Natural killer cell (primary cell): ENCODE measurements around the gene ARHGAP26. TPM values are rescaled to one million over a fixed set of nuclear protein-coding genes. Genes with fewer than 3 reads are reported as not detected.
"Not testable (repeated sequence)": the region's sequence is repeated elsewhere in the genome, so short reads cannot be mapped to it uniquely, and the experiment has no call there.

Experiments
- ATAC-seq, 3 donors: fragments of 150-1000 bp in 2 of 3; fragments of 200-7000 bp in 1 of 3; cut with Tn5 transposase; 1 replicate in 1 of 3; 2 replicates in 2 of 3; pipeline ENCODE4 v1.10.0; 2021; ENCODE audit warnings: mild to moderate bottlenecking in 2 of 3, moderate library complexity in 2 of 3
- DNase-seq, 2 donors: peaks; one replicate each; pipeline versions ENCODE4 v3.0.0 to v3.0.0-alpha.2; 2013 to 2021; ENCODE audit warnings: mixed read lengths in 1 of 2
- H3K27ac ChIP-seq: one replicate; pipeline ENCODE4 v1.5.1; 2013; ENCODE audit warnings: mild to moderate bottlenecking, low read length
- H3K27me3 ChIP-seq: one replicate; pipeline ENCODE4 v1.6.1; 2013; ENCODE audit warnings: low read length; ENCODE audit not compliant: control insufficient read depth, insufficient read depth
- H3K36me3 ChIP-seq: one replicate; pipeline ENCODE4 v1.6.1; 2013; ENCODE audit warnings: low read length; ENCODE audit not compliant: control insufficient read depth, insufficient read depth
- H3K4me1 ChIP-seq: one replicate; pipeline ENCODE4 v1.6.1; 2013; ENCODE audit warnings: low read length; ENCODE audit not compliant: control insufficient read depth, insufficient read depth
- H3K4me3 ChIP-seq: one replicate; pipeline ENCODE4 v1.5.1; 2013; ENCODE audit warnings: low read length
- H3K9me3 ChIP-seq: one replicate; pipeline ENCODE4 v1.6.1; 2013; ENCODE audit warnings: low read length; ENCODE audit not compliant: control insufficient read depth, insufficient read depth
- H3K27ac Mint-ChIP-seq, 2 donors: one replicate each; pipeline ENCODE4 v1.8.0; 2022; ENCODE audit warnings: mild to moderate bottlenecking in 2 of 2, mixed read lengths in 2 of 2, moderate library complexity in 1 of 2
- H3K27me3 Mint-ChIP-seq, 2 donors: one replicate each; pipeline ENCODE4 v1.8.0; 2022; ENCODE audit warnings: low read depth in 2 of 2, mixed read lengths in 2 of 2
- H3K36me3 Mint-ChIP-seq: one replicate; pipeline ENCODE4 v1.8.0; 2022; ENCODE audit warnings: mixed read lengths
- H3K4me1 Mint-ChIP-seq, 2 donors: one replicate each; pipeline ENCODE4 v1.8.0; 2022; ENCODE audit warnings: mixed read lengths in 2 of 2
- H3K4me3 Mint-ChIP-seq: one replicate; pipeline ENCODE4 v1.8.0; 2022; ENCODE audit warnings: mild to moderate bottlenecking, moderate library complexity, mixed read lengths
- H3K9me3 Mint-ChIP-seq, 2 donors: one replicate each; pipeline ENCODE4 v1.8.0; 2022; ENCODE audit warnings: mixed read lengths in 2 of 2
- CTCF ChIP-seq: fragments of 200-600 bp; IDR thresholded peaks from one replicate; pipeline ENCODE4 v1.8.0; 2022; ENCODE audit warnings: antibody characterized with exemption
- WGBS: methylation state at CpG from one replicate; pipeline ENCODE4 v1.1.7; 2013; ENCODE audit warnings: missing lambda C conversion rate; ENCODE audit not compliant: insufficient coverage; 5-methylcytosine and 5-hydroxymethylcytosine counted together
- intact Hi-C: fragments of 100-400 bp; cut with micrococcal nuclease; formaldehyde crosslinking; loops from one replicate; pipeline ENCODE4 v1.14.2; 2022
- total RNA-seq, 4 donors: library from RNA; stranded (reverse); fragments of 120-200 nt in 1 of 4; gene quantifications; one replicate each; pipeline versions ENCODE4 v1.2.3 to v1.2.4, GENCODE V29; 2013 to 2022

The ARHGAP26 gene
- total RNA-seq, 3 donors from 2014 or later (not counting 1 experiment from before 2014, with no cell fraction given) = 153 to 159 (median 158) TPM

GRCh38 chr5:143200781-143201398, 430.7 kb downstream of the ARHGAP26 start:
- H3K27me3 ChIP-seq = no peaks in the 10 kb centered on the region
- intact Hi-C loops = no loop called here
- H3K4me3 ChIP-seq = no peak overlapping the region
- H3K9me3 ChIP-seq = no peaks in the 10 kb centered on the region
- 92% methylated on average over 1 of the region's 1 CpG for WGBS
- no peaks in the 10 kb centered on the region for H3K27me3 Mint-ChIP-seq
- no peaks in the 10 kb centered on the region for H3K9me3 Mint-ChIP-seq
- H3K4me1 ChIP-seq = no peaks in the 10 kb centered on the region
- no peaks in the 10 kb centered on the region for H3K36me3 ChIP-seq
- no peak overlapping the region for H3K4me3 Mint-ChIP-seq
- no peak for TF ChIP-seq CTCF
- H3K27ac Mint-ChIP-seq = no peak overlapping the region
- no peaks in the 10 kb centered on the region for H3K36me3 Mint-ChIP-seq
- DNase-seq (no peak), ATAC-seq (peak in 1 of 3 donors; percentile 26)
- H3K27ac ChIP-seq = no peak overlapping the region
- H3K4me1 Mint-ChIP-seq = peaks cover 40 to 50% of the 10 kb centered on the region in 2 donors

- Histone ChIP-seq H3K27me3 (no peaks in the 10 kb centered on the region), H3K4me3 (no peak overlapping the region), H3K36me3 (no peaks in the 10 kb centered on the region), H3K9me3 (no peaks in the 10 kb centered on the region), H3K27ac (no peak overlapping the region), H3K4me1 (no peaks in the 10 kb centered on the region)
- ATAC-seq = no peak
- intact Hi-C loops = no loop called here
- WGBS = 100% methylated on average over 1 of the region's 3 CpGs
- Mint-ChIP-seq H3K4me3 (no peak overlapping the region), H3K4me1 (peaks cover 42 to 51% of the 10 kb centered on the region in 2 donors), H3K27me3 (no peaks in the 10 kb centered on the region), H3K27ac (no peak overlapping the region), H3K36me3 (no peaks in the 10 kb centered on the region), H3K9me3 (no peaks in the 10 kb centered on the region)
- TF ChIP-seq CTCF = no peak
- DNase-seq = no peak
Measured at GRCh38 chr5:143201589-143201988, 431.4 kb downstream of the ARHGAP26 start.

GRCh38 chr5:143203301-143203956, 433.3 kb downstream of the ARHGAP26 start:
- H3K36me3 Mint-ChIP-seq, H3K4me3 ChIP-seq, H3K27ac ChIP-seq, H3K9me3 ChIP-seq, H3K36me3 ChIP-seq, intact Hi-C loops, H3K27ac Mint-ChIP-seq, H3K27me3 Mint-ChIP-seq, H3K4me3 Mint-ChIP-seq, H3K9me3 Mint-ChIP-seq, ATAC-seq, DNase-seq, H3K27me3 ChIP-seq, H3K4me1 ChIP-seq: not testable (repeated sequence)
- WGBS = 86% methylated on average over 1 of the region's 4 CpGs
- peaks cover 37 to 46% of the 10 kb centered on the region in 2 donors for H3K4me1 Mint-ChIP-seq

GRCh38 chr5:143204474-143205246, 434.5 kb downstream of the ARHGAP26 start:
- peaks cover 35 to 45% of the 10 kb centered on the region in 2 donors for H3K4me1 Mint-ChIP-seq
- DNase-seq = no peak
- no peak for ATAC-seq
- peak overlapping the region in 1 of 2 donors; percentile 78 for H3K27ac Mint-ChIP-seq
- Histone ChIP-seq H3K27me3 (no peaks in the 10 kb centered on the region), H3K27ac (no peak overlapping the region), H3K4me1 (no peaks in the 10 kb centered on the region), H3K4me3 (no peak overlapping the region), H3K36me3 (peaks cover 2% of the 10 kb centered on the region), H3K9me3 (no peaks in the 10 kb centered on the region)
- H3K4me3 Mint-ChIP-seq = no peak overlapping the region
- TF ChIP-seq CTCF = no peak
- 99% methylated on average over 7 of the region's 7 CpGs for WGBS
- intact Hi-C loops = no loop called here
- no peaks in the 10 kb centered on the region for H3K9me3 Mint-ChIP-seq
- no peaks in the 10 kb centered on the region for H3K36me3 Mint-ChIP-seq
- no peaks in the 10 kb centered on the region for H3K27me3 Mint-ChIP-seq
